Measurements from ENCODE around the gene MLLT11. TPM values are rescaled to one million over a fixed set of nuclear protein-coding genes. Genes with fewer than 3 reads are reported as not detected.
A peak's percentile ranks its signal among the peaks of the same experiment; 100 is the strongest.

The MLLT11 gene
- total RNA-seq, 1 experiment from 2014 or later, result 16.4 TPM

- no peak for DNase-seq (ENCODE audit: low spot score)
- no peaks in the 10 kb centered on the region for H3K27me3 Mint-ChIP-seq (ENCODE audit: low read depth)
- peak overlapping the region; percentile 81 for H3K27ac Mint-ChIP-seq
- ChIA-PET POLR2A (interaction anchor here (1.3 to 2.3 kb wide), 4 partner anchors 11 to 104 kb away, joined by 3 to 13 read pairs (median 5); partner anchors contain the start of genes ANXA9 and LYSMD1), CTCF (interaction anchor here (0.5 to 6.5 kb wide), 12 partner anchors 9 to 105 kb away, joined by 3 to 43 read pairs (median 6); partner anchors contain the start of genes BNIPL, C1orf56, GABPB2 and LYSMD1)
- TF ChIP-seq, protein P1, sequence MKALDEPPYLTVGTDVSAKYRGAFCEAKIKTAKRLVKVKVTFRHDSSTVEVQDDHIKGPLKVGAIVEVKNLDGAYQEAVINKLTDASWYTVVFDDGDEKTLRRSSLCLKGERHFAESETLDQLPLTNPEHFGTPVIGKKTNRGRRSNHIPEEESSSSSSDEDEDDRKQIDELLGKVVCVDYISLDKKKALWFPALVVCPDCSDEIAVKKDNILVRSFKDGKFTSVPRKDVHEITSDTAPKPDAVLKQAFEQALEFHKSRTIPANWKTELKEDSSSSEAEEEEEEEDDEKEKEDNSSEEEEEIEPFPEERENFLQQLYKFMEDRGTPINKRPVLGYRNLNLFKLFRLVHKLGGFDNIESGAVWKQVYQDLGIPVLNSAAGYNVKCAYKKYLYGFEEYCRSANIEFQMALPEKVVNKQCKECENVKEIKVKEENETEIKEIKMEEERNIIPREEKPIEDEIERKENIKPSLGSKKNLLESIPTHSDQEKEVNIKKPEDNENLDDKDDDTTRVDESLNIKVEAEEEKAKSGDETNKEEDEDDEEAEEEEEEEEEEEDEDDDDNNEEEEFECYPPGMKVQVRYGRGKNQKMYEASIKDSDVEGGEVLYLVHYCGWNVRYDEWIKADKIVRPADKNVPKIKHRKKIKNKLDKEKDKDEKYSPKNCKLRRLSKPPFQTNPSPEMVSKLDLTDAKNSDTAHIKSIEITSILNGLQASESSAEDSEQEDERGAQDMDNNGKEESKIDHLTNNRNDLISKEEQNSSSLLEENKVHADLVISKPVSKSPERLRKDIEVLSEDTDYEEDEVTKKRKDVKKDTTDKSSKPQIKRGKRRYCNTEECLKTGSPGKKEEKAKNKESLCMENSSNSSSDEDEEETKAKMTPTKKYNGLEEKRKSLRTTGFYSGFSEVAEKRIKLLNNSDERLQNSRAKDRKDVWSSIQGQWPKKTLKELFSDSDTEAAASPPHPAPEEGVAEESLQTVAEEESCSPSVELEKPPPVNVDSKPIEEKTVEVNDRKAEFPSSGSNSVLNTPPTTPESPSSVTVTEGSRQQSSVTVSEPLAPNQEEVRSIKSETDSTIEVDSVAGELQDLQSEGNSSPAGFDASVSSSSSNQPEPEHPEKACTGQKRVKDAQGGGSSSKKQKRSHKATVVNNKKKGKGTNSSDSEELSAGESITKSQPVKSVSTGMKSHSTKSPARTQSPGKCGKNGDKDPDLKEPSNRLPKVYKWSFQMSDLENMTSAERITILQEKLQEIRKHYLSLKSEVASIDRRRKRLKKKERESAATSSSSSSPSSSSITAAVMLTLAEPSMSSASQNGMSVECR (CRISPR knock-in tag; IDR thresholded peaks at IDR 0.05; ENCODE audit: borderline replicate concordance), result no peak
- 0 out of 2 replicates have a peak, but pooled peaks have one; percentile 63 for TF ChIP-seq NFE2L1 (CRISPR knock-in tag; IDR thresholded peaks at IDR 0.05)
- peak; percentile 5; the same call in 1 of the 2 replicates for ATAC-seq
- no peaks in the 10 kb centered on the region for H3K9me3 Mint-ChIP-seq
- H3K4me1 Mint-ChIP-seq, result peaks cover 51% of the 10 kb centered on the region
- H3K36me3 Mint-ChIP-seq, result peaks cover 19% of the 10 kb centered on the region
- H3K4me3 Mint-ChIP-seq, result peak overlapping the region; percentile 79
Observed at GRCh38 chr1:151060657-151061421, 642 bp downstream of the MLLT11 start.

- TF ChIP-seq MLX (CRISPR knock-in tag; IDR thresholded peaks at IDR 0.05) (no peak), ZBTB43 (CRISPR knock-in tag; IDR thresholded peaks at IDR 0.05) (no peak), ZNF396 (CRISPR knock-in tag; IDR thresholded peaks at IDR 0.05; ENCODE audit: borderline replicate concordance) (no peak), ATF2 (CRISPR knock-in tag; IDR thresholded peaks at IDR 0.05; ENCODE audit: borderline replicate concordance, low read depth) (no peak), CBFB (CRISPR knock-in tag; IDR thresholded peaks at IDR 0.05; ENCODE audit: low read depth) (no peak), PRRX2 (CRISPR knock-in tag; IDR thresholded peaks at IDR 0.05) (no peak), IRF2 (CRISPR knock-in tag; IDR thresholded peaks at IDR 0.05; ENCODE audit: borderline replicate concordance, low read depth) (no peak), NR1H2 (CRISPR knock-in tag; IDR thresholded peaks at IDR 0.05) (no peak), GABPB1 (CRISPR knock-in tag; IDR thresholded peaks at IDR 0.05) (no peak)
- TF ChIP-seq, protein P2, sequence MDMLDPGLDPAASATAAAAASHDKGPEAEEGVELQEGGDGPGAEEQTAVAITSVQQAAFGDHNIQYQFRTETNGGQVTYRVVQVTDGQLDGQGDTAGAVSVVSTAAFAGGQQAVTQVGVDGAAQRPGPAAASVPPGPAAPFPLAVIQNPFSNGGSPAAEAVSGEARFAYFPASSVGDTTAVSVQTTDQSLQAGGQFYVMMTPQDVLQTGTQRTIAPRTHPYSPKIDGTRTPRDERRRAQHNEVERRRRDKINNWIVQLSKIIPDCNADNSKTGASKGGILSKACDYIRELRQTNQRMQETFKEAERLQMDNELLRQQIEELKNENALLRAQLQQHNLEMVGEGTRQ (CRISPR knock-in tag; IDR thresholded peaks at IDR 0.05), result no peak
- TF ChIP-seq, protein P3, sequence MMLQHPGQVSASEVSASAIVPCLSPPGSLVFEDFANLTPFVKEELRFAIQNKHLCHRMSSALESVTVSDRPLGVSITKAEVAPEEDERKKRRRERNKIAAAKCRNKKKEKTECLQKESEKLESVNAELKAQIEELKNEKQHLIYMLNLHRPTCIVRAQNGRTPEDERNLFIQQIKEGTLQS (CRISPR knock-in tag; conservative IDR thresholded peaks at IDR 0.05), result no peak
- TF ChIP-seq, protein P4, sequence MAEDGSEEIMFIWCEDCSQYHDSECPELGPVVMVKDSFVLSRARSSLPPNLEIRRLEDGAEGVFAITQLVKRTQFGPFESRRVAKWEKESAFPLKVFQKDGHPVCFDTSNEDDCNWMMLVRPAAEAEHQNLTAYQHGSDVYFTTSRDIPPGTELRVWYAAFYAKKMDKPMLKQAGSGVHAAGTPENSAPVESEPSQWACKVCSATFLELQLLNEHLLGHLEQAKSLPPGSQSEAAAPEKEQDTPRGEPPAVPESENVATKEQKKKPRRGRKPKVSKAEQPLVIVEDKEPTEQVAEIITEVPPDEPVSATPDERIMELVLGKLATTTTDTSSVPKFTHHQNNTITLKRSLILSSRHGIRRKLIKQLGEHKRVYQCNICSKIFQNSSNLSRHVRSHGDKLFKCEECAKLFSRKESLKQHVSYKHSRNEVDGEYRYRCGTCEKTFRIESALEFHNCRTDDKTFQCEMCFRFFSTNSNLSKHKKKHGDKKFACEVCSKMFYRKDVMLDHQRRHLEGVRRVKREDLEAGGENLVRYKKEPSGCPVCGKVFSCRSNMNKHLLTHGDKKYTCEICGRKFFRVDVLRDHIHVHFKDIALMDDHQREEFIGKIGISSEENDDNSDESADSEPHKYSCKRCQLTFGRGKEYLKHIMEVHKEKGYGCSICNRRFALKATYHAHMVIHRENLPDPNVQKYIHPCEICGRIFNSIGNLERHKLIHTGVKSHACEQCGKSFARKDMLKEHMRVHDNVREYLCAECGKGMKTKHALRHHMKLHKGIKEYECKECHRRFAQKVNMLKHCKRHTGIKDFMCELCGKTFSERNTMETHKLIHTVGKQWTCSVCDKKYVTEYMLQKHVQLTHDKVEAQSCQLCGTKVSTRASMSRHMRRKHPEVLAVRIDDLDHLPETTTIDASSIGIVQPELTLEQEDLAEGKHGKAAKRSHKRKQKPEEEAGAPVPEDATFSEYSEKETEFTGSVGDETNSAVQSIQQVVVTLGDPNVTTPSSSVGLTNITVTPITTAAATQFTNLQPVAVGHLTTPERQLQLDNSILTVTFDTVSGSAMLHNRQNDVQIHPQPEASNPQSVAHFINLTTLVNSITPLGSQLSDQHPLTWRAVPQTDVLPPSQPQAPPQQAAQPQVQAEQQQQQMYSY (CRISPR knock-in tag; IDR thresholded peaks at IDR 0.05), result no peak
- TF ChIP-seq, protein P5, sequence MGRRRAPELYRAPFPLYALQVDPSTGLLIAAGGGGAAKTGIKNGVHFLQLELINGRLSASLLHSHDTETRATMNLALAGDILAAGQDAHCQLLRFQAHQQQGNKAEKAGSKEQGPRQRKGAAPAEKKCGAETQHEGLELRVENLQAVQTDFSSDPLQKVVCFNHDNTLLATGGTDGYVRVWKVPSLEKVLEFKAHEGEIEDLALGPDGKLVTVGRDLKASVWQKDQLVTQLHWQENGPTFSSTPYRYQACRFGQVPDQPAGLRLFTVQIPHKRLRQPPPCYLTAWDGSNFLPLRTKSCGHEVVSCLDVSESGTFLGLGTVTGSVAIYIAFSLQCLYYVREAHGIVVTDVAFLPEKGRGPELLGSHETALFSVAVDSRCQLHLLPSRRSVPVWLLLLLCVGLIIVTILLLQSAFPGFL (CRISPR knock-in tag; IDR thresholded peaks at IDR 0.05; ENCODE audit: borderline replicate concordance), result no peak
- peaks cover 47% of the 10 kb centered on the region for H3K4me1 Mint-ChIP-seq
- H3K36me3 Mint-ChIP-seq, result peaks cover 19% of the 10 kb centered on the region
- ChIA-PET CTCF (interaction anchor here (0.7 to 6.5 kb wide), 5 partner anchors 10 to 220 kb away, joined by 3 to 43 read pairs (median 20); partner anchors contain the start of genes C1orf56 and GABPB2), POLR2A (interaction anchor here (0.7 to 1.7 kb wide), 2 partner anchors 10 to 73 kb away, joined by 3 to 5 read pairs; no protein-coding TSS in a partner anchor)
- ATAC-seq, result no peak
- H3K4me3 Mint-ChIP-seq, result peak overlapping the region; percentile 79
- H3K9me3 Mint-ChIP-seq, result no peaks in the 10 kb centered on the region
- peak overlapping the region; percentile 15; the same call in 1 of the 2 replicates for H3K27ac Mint-ChIP-seq
- no peak for DNase-seq (ENCODE audit: low spot score)
- H3K27me3 Mint-ChIP-seq (ENCODE audit: low read depth), result no peaks in the 10 kb centered on the region
Observed at GRCh38 chr1:151061704-151062103, 1.5 kb downstream of the MLLT11 start.

Measured in WTC11 (cell line).